GM10248 (cell line): ENCODE data around the gene EP400.

Experiments used
- CTCF ChIA-PET: fragments of 300-600 bp; sonication (Branson Sonifier 250); formaldehyde crosslinking; extraction: SDS; loops from one replicate; lab custom pipeline; 2021; ENCODE audit warnings: antibody characterized with exemption; lab: Yijun Ruan, JAX
- POLR2A ChIA-PET: fragments of 350-650 bp; sonication (Branson Sonifier 250); formaldehyde crosslinking; extraction: SDS; loops from one replicate; lab custom pipeline; 2020; ENCODE audit warnings: antibody characterized with exemption; lab: Yijun Ruan, JAX
- DNase-seq: peaks from one replicate; pipeline ENCODE4 v3.0.0; 2012; ENCODE audit errors: extremely low spot score
- TF ChIP-seq, protein P1 (sequence below): IDR thresholded peaks from 2 replicates; pipeline ENCODE4 v1.5.1; 2012; ENCODE audit warnings: mild to moderate bottlenecking, low read depth; ENCODE audit errors: extremely low read depth, missing control alignments, control extremely low read depth

EP400 gene

DNA sequence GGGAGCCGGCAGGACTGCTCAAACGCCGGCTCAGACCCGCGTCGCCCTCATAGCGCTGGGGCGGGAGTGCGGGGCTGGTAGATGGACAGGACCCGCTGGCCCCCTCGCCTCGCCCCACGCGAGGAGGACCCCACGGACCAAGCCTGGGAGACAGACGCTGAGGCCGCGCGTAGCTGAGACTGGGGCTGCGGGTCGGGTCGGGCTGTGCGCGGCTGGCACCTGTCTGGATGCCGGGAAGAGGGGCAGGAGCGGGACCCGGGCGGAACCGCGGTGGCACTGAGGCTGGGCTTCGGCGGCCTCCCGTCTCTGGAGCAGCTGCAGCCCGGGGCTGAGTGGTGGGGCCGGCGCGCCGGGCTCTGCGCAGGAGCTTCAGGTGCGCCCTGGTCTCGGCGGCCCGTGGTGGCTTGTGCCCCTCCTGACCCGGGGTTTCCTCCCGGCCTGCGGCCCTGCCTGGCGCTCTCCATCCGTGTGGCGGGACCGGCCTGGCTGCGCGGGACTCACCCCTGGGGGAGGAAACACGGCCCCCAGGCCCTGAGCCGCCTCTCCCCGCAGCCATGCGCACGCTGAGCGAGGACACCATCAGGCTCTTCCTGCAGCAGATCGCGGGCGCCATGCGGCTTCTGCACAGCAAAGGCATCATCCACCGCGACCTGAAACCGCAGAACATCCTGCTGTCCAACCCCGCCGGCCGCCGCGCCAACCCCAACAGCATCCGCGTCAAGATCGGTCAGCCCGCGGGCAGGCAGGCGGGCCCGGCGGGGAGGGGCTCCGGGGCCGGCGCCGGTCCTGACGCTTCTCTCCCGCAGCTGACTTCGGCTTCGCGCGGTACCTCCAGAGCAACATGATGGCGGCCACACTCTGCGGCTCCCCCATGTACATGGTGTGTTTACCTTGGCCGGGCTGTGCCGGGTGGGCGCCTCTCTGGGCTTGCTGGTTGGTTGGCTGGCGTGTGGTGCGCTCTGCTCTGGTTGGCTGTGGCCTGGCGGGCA is 41.4 kb upstream of the EP400 start:
- TF ChIP-seq, protein P1, sequence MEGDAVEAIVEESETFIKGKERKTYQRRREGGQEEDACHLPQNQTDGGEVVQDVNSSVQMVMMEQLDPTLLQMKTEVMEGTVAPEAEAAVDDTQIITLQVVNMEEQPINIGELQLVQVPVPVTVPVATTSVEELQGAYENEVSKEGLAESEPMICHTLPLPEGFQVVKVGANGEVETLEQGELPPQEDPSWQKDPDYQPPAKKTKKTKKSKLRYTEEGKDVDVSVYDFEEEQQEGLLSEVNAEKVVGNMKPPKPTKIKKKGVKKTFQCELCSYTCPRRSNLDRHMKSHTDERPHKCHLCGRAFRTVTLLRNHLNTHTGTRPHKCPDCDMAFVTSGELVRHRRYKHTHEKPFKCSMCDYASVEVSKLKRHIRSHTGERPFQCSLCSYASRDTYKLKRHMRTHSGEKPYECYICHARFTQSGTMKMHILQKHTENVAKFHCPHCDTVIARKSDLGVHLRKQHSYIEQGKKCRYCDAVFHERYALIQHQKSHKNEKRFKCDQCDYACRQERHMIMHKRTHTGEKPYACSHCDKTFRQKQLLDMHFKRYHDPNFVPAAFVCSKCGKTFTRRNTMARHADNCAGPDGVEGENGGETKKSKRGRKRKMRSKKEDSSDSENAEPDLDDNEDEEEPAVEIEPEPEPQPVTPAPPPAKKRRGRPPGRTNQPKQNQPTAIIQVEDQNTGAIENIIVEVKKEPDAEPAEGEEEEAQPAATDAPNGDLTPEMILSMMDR = no peak
- no peak for DNase-seq
- POLR2A ChIA-PET = no interaction called here
- CTCF ChIA-PET = no interaction called here

DNA sequence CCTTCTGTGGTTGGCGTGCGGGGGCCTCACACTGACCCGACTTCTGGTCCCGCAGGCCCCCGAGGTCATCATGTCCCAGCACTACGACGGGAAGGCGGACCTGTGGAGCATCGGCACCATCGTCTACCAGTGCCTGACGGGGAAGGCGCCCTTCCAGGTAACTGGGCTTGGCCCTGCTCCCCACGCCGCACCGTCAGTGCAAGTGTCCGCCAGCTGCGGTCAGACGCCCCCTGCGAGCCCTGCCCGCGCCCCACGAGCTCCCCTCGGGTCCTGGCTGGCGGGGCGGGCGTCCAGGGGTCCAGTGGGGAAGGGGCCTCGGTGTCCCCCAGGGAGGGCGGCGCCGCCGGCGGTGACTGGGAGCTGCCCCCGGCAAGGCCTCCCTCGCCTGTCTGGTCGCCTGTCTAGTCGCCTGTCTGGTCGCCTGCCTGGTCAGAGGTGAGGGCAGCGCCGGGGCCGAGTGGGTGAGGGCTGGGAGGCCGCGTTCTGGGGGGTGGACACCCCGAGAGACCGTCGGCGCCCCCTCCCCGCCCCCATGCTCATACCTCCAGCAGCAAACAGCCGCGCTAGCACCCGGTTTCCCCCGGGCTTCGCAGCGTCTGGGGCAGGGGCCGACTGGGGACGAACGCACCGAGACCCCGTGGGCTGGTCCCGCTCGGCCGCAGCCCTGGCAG is 40.5 kb upstream of the EP400 start:
- POLR2A ChIA-PET = no interaction called here
- CTCF ChIA-PET = interaction anchor here (1.5 kb wide), 1 partner anchor 10 kb away, joined by 3 read pairs; no protein-coding TSS in a partner anchor
- no peak for DNase-seq
- TF ChIP-seq, protein P1 = no peak

DNA sequence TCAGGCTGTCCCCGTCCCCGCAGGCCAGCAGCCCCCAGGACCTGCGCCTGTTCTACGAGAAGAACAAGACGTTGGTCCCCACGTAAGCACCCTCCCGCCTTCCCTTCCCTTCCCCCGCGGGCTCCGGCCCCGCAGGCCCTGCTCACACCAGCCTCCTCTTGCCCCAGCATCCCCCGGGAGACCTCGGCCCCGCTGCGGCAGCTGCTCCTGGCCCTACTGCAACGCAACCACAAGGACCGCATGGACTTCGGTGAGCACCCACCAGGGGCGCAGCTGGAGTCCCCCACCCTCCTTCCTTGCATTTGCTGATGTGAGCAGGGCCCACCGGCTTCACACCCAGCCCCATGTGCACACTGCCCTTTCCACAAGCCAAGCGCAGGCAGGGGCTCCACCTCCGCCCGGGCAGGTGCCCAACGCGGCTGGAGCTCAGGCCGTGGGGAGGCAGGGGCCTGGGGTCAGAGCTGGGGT is 40.0 kb upstream of the EP400 start:
- CTCF ChIA-PET = interaction anchor here (1.5 kb wide), 1 partner anchor 11 kb away, joined by 3 read pairs; no protein-coding TSS in a partner anchor
- TF ChIP-seq, protein P1 = no peak
- no peak for DNase-seq
- POLR2A ChIA-PET = no interaction called here

DNA sequence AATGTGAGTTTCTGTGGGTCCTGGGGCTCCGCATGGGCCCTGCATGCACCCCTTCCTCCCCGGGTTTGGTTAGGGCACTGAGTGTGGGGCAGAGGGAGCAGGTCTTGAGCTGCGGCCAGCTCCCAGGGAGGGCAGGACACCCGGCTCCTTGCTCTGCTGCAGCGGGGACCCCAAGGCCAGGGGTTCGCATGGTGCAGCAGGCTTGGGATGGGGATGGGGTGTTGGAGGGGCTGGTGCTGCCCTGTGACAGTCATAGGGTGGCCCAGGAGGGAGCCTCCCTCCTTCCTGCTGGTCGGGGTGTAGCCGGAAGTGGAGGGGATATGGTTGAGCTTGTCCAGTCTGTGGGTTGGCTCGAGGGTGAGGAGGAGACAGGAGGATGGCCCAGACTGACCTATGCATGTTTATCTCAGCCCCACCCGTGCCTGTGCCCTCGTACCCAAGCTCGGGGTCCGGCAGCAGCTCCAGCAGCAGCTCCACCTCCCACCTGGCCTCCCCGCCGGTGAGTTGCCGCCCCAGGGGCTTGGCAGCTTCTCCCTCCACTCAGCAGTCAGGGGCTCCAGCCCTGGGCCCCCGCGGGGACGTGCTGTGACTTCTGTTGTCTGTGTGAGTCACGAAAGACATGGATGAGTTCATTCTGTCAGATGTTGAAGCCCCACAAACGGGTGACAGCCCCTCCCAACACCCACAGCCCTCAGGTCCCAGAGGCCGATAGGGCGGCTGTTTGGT is 39.3 kb upstream of the EP400 start:
- TF ChIP-seq, protein P1 = no peak
- POLR2A ChIA-PET = no interaction called here
- CTCF ChIA-PET = interaction anchor here (1.5 kb wide), 1 partner anchor 12 kb away, joined by 3 read pairs; no protein-coding TSS in a partner anchor
- no peak for DNase-seq

DNA sequence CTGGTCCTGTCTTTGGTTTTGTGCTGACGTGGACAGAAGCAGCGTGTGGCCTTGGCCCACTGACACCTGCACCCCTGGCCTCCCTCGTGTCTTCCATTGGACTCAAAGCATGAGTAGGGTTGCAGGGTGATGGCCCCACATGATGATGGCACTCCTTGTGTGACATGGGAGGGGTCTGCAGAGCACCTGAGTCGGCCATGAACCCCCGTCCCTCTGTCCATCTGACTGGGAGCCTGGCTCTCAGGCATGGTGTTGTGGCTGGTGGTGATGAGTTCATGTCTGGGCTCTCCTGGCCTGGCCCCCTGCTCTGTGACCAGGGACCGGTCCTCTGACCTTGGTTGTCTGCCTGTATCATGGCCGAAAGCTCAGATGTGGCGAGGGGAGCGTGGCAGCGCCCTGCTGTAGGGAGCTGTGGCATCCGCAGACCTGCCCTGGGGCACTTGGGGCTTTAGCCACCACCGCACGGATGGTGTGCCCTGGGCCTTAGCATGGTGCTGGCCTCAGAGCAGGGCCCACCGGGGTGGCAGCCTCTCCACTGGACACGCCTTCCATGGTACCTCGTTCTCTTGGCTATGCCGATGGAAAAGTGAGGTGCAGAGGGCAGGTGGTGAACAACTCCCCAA is 38.6 kb upstream of the EP400 start:
- ChIA-PET POLR2A (no interaction called here), CTCF (no interaction called here)
- TF ChIP-seq, protein P1 = no peak
- no peak for DNase-seq
